RWPE1 (cell line): Measurements from ENCODE around the gene TEX14.

Experiments
- CTCF ChIA-PET: fragments of 350-600 bp; sonication (Branson Sonifier 250); formaldehyde crosslinking; extraction: SDS; loops from one replicate; lab custom pipeline; 2021; lab: Yijun Ruan, JAX
- POLR2A ChIA-PET: fragments of 400-600 bp; formaldehyde crosslinking; extraction: SDS; loops from one replicate; lab custom pipeline; 2020; ENCODE audit warnings: antibody characterized with exemption; ENCODE audit not compliant: low non-redundant PET; lab: Yijun Ruan, JAX
- DNase-seq: peaks from one replicate; pipeline ENCODE4 v3.0.0; 2012; ENCODE audit warnings: low spot score
- H3K27ac ChIP-seq: fragments of 450-650 bp; 2 replicates; pipeline ENCODE4 v1.5.1; 2017
- TF ChIP-seq, protein P1 (sequence below): fragments of 450-650 bp; conservative IDR thresholded peaks from 2 replicates; pipeline ENCODE4 v1.5.1; 2017; ENCODE audit warnings: low read depth, mild to moderate bottlenecking

TEX14 gene

DNA sequence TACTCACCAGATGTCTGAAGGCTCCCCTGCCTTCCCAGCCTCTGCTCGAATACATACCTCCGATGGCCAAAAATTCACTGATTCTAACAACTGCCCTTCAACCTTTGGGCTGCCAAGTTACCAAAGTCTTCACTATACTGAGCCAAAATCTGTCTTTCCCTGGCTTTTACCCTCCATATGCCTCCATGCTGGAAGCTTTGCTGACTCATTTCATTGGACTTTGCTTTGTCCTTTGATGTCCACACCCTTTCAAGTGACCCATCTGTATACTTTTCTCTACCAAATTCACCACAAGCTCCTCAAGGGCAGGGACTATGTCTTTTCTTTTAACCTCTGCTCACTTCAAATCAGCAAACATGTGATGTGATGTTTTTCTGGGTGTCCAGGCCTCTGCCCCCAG lies 156.4 kb downstream of the TEX14 start:
- no peak overlapping the region for H3K27ac ChIP-seq
- POLR2A ChIA-PET: no interaction called here
- DNase-seq: peak; percentile 36
- TF ChIP-seq, protein P1, sequence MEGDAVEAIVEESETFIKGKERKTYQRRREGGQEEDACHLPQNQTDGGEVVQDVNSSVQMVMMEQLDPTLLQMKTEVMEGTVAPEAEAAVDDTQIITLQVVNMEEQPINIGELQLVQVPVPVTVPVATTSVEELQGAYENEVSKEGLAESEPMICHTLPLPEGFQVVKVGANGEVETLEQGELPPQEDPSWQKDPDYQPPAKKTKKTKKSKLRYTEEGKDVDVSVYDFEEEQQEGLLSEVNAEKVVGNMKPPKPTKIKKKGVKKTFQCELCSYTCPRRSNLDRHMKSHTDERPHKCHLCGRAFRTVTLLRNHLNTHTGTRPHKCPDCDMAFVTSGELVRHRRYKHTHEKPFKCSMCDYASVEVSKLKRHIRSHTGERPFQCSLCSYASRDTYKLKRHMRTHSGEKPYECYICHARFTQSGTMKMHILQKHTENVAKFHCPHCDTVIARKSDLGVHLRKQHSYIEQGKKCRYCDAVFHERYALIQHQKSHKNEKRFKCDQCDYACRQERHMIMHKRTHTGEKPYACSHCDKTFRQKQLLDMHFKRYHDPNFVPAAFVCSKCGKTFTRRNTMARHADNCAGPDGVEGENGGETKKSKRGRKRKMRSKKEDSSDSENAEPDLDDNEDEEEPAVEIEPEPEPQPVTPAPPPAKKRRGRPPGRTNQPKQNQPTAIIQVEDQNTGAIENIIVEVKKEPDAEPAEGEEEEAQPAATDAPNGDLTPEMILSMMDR: no peak
- CTCF ChIA-PET: no interaction called here

- CTCF ChIA-PET: no interaction called here
- TF ChIP-seq, protein P1: no peak
- DNase-seq: peak; percentile 81
- H3K27ac ChIP-seq: no peak overlapping the region
- POLR2A ChIA-PET: no interaction called here
These were observed 156.9 kb downstream of the TEX14 start for GRCh38 chr17:58534901-58535421.

DNA sequence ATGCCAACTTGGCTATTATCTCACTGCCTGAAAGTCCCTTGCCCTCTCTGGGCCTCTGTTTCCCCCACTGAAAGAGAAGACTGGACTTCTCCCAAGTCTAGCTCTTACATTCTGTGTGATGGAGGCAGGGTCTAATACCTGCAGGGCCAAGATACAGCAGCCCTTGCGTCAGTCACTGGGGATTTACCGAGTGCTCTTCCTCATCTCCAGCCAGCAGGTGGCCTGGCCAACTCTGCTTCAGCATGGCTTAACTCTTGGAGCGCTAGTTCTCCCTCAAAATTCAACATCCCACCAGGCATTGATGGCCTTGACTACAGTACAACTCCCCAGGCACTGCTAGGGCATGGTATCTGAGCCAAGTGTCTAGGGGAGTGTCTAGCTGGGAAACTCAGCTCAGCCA lies 157.5 kb downstream of the TEX14 start:
- DNase-seq: no peak
- no peak overlapping the region for H3K27ac ChIP-seq
- ChIA-PET POLR2A (no interaction called here), CTCF (no interaction called here)
- TF ChIP-seq, protein P1: no peak

DNA sequence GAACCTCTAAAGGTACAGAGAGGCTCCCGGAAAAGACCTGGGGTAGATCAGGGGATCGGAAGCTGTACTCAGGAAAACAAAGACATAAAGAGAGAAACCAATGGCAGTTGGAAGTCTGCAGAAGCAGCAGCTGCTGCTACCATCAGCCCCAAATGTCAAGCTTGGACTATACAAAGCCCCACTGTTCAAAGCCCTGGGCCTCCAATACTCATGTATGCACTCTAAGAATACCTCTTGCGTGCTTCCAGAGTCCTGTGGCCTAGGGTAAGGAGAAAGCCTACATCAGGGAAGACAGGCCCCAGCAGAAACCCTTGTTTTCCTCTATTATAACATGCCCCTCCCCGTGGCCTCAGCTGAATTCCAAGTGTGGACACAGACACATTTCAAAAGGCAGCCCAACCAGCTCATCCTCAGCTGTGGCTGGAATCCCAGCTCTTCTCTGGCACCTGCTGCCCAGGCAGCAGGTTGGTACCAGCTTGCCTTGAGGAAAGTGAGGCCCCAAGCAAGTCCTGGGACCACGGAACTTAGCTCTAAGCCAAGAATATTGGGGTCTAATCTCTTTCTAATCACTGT lies 158.1 kb downstream of the TEX14 start:
- POLR2A ChIA-PET: no interaction called here
- TF ChIP-seq, protein P1: no peak
- DNase-seq: no peak
- CTCF ChIA-PET: no interaction called here
- H3K27ac ChIP-seq: no peak overlapping the region

- DNase-seq: no peak
- TF ChIP-seq, protein P1: no peak
- peak overlapping the region; percentile 51; the same call in 1 of the 2 replicates for H3K27ac ChIP-seq
- CTCF ChIA-PET: interaction anchor here (0.7 kb wide), 1 partner anchor 14 kb away, joined by 3 read pairs; no protein-coding TSS in a partner anchor
- POLR2A ChIA-PET: no interaction called here
These were observed 159.3 kb downstream of the TEX14 start for GRCh38 chr17:58532555-58532951.

GRCh38 chr17:58531661-58532554 lies 159.9 kb downstream of the TEX14 start:
- DNase-seq: peak; percentile 62
- ChIA-PET POLR2A (no interaction called here), CTCF (interaction anchor here (0.6 to 0.7 kb wide), 2 partner anchors 13 to 78 kb away, joined by 3 to 4 read pairs; no protein-coding TSS in a partner anchor)
- H3K27ac ChIP-seq: peak overlapping the region; percentile 51
- TF ChIP-seq, protein P1: no peak
